Breast epithelium (tissue), 4 donors: Measurements from ENCODE around the gene TNNI2. TPM values are rescaled to one million over a fixed set of nuclear protein-coding genes. Genes with fewer than 3 reads are reported as not detected.

ENCODE experiments used
- DNase-seq, 2 donors: peaks; one replicate each; pipeline ENCODE4 v3.0.0-alpha.2; 2019; ENCODE audit warnings: low spot score in 2 of 2
- H3K27ac ChIP-seq, 2 donors: fragments of 200-600 bp; sonication (generic) in 1 of 2; one replicate each; pipeline ENCODE4 v1.5.1; 2016 to 2019; ENCODE audit warnings: mild to moderate bottlenecking in 1 of 2
- H3K27me3 ChIP-seq, 2 donors: fragments of 200-600 bp; sonication (generic) in 1 of 2; one replicate each; pipeline versions ENCODE4 v1.5.1 to v1.6.0; 2017 to 2019; ENCODE audit warnings: control low read depth in 1 of 2, mild to moderate bottlenecking in 1 of 2
- H3K36me3 ChIP-seq: fragments of 200-600 bp; one replicate; pipeline ENCODE4 v1.5.1; 2019
- H3K4me1 ChIP-seq, 2 donors: fragments of 200-600 bp; sonication (generic); one replicate each; pipeline ENCODE4 v1.5.1; 2016 to 2019; ENCODE audit warnings: control low read depth in 1 of 2
- H3K4me3 ChIP-seq, 3 donors: fragments of 200-600 bp; sonication (generic); 1 replicate in 2 of 3; 2 replicates in 1 of 3; pipeline ENCODE4 v1.5.1; 2016 to 2019; ENCODE audit warnings: mild to moderate bottlenecking in 3 of 3, moderate library complexity in 2 of 3
- H3K9me3 ChIP-seq, 2 donors: fragments of 200-600 bp; sonication (generic) in 1 of 2; one replicate each; pipeline ENCODE4 v1.5.1; 2016 to 2019; ENCODE audit warnings: control low read depth in 1 of 2
- POLR2A ChIP-seq: fragments of 450-650 bp; IDR thresholded peaks from one replicate; pipeline ENCODE4 v1.6.1; 2016; ENCODE audit warnings: antibody characterized with exemption, mild to moderate bottlenecking, moderate library complexity
- POLR2AphosphoS5 ChIP-seq, 3 donors: sonication (generic); formaldehyde crosslinking; IDR thresholded peaks; one replicate each; pipeline ENCODE4 v1.6.1; 2017; ENCODE audit warnings: antibody characterized with exemption in 3 of 3
- intact Hi-C: fragments of 100-400 bp; cut with DNase I; formaldehyde crosslinking; loops from one replicate; pipeline ENCODE4 v1.15.1; 2023; ENCODE audit warnings: low total_unique reads
- total RNA-seq, 3 donors: library from RNA; depleted of rRNA; stranded (reverse); fragments of >200 nt; gene quantifications; one replicate each; pipeline ENCODE4 v1.1.0, GENCODE V29; 2016
- TF ChIP-seq, protein P1 (sequence below), 3 donors: fragments of 450-650 bp; IDR thresholded peaks; one replicate each; pipeline ENCODE4 v1.5.1; 2016 to 2017; ENCODE audit warnings: antibody characterized with exemption in 3 of 3, mild to moderate bottlenecking in 3 of 3, moderate library complexity in 3 of 3

TNNI2 gene
- total RNA-seq, 3 donors from 2014 or later = 1.6 to 5.6 TPM; not detected in 1

DNA sequence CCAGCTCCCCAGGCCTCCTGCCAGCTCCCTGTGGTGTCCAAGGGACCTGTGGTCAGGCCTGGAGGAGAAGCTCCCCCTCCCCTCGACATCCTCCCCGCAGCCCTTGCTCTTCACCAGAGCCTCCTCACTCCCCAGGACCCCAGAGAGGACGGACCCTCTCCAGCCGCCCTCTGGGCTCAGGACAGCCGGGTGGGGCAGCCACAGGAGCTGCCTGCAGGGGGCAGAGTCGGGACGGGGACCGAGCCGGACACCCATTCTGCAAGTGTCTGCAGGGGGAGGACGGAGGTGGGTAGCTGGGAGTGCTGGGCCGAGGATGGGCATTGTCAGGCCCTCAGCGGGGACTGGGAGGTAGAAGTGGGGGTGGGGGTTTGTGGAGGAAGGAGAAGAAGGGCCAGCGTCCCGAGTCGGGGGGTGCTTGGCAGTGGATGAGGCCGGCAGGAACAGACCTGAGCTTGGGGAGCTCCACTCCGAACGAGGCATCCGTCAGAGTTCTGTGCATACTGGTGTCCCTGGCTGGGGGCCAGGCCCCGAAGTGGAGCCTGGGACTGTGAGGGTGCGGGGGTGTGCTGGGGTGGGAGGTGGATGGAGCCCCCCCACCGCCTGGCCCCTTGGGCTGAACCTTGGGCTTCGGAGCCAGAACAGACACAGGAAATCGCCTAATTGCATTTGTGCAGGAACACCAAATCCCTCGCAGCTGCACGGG, 37.7 kb downstream of the TNNI2 start:
- Histone ChIP-seq H3K36me3 (no peaks in the 10 kb centered on the region), H3K9me3 (no peaks in the 10 kb centered on the region), H3K27me3 (no peaks in the 10 kb centered on the region), H3K4me3 (peak overlapping the region in 2 of 3 donors; percentile 11 to 46), H3K27ac (peak overlapping the region; percentile 58 to 97), H3K4me1 (peaks cover 0 to 15% of the 10 kb centered on the region in 2 donors)
- no peak for DNase-seq
- intact Hi-C loops = no loop called here
- no peak for TF ChIP-seq POLR2AphosphoS5 (IDR thresholded peaks at IDR 0.05)
- TF ChIP-seq, protein P1, sequence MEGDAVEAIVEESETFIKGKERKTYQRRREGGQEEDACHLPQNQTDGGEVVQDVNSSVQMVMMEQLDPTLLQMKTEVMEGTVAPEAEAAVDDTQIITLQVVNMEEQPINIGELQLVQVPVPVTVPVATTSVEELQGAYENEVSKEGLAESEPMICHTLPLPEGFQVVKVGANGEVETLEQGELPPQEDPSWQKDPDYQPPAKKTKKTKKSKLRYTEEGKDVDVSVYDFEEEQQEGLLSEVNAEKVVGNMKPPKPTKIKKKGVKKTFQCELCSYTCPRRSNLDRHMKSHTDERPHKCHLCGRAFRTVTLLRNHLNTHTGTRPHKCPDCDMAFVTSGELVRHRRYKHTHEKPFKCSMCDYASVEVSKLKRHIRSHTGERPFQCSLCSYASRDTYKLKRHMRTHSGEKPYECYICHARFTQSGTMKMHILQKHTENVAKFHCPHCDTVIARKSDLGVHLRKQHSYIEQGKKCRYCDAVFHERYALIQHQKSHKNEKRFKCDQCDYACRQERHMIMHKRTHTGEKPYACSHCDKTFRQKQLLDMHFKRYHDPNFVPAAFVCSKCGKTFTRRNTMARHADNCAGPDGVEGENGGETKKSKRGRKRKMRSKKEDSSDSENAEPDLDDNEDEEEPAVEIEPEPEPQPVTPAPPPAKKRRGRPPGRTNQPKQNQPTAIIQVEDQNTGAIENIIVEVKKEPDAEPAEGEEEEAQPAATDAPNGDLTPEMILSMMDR (IDR thresholded peaks at IDR 0.05) = peak; percentile 27 to 55 (median 39)

DNA sequence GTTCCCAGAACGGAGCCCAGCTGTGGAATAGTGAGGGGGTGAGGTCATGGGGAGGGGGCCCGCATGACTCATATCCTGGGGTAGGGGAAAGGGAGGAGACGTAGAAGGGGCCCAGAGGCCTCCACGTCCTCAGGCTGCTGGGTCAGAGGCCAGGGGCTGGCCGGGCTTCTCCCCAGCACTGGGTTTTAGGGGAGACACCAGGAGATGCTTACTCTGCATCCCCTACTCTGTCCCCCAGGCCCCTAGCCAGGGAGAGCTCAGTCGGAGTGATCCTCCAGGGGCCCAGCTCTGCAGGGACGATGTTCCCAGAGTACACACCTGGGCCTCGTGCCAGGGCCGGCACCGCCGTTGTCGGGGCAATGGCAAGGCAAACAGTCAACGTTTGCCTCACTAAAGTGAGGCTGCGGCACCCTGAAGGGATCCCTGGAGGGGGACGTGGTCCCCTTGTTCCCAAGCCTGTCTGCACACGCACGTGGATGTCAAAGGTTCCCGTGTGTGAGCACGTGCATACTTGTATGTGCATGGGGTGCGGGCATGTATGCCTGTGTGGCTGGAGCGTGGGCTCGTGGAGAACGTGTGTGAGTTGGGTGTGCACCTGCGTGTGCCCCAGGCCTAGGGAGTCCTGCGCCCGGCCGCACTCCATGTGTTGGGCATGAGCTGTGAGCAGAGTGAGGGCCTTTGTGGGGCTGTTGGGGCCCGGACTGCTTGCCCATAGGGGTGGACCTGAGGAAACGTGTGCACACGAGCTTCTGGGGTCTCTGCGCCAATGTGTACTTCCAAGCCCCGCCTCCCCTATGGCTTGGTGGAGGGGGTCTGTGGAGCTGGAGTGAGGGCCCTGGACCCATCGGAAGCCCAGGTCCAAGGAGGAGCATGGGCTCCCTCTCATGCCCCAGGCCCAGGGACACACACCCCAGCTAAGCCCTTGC, 38.7 kb downstream of the TNNI2 start:
- intact Hi-C loops = no loop called here
- no peak for TF ChIP-seq POLR2AphosphoS5 (IDR thresholded peaks at IDR 0.05)

DNA sequence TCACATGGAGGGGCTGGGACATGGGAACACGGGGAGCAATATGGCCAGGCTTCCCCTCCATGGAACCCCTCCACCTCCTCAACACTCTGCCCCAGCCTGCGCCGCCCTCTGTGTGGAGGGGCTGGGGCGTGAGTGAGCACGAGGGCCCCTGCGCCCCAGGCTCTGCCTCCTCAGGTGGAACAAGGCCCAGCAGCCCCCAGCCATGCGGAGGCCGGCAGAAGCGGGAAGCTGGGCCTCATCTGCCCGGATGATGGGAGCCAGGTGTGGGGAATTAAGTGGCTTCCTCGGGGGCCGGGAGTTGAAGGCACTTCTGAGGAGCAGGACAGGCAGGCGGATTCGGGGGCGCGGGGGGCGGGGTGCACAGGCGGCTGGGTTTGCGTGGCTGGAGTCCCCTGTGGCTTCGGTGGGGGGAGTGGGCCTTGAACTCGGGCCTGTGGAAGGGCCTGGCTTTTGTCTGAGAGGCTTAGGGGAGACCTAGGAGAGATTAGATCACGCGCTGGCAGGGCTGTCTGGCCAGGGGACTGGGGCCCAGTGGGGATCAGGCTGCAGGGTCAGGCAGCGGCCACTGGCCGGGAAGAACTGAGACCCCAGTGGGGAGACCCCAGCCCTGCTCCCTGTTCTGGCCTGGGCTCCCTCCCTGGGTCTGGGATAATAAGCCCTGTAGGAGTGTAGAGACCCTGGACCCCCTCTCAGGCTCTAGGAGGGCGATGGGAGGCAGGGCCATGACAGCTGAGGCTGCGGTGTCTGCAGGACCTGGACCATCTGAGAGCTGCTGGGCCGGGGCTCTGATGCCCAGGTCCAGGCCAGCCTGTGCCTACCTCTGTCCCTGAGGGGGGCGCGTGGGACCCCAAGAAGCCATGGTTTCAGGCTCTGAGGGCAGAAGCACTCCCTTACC, 39.6 kb downstream of the TNNI2 start:
- Histone ChIP-seq H3K27ac (peak overlapping the region; percentile 62 to 97), H3K36me3 (no peaks in the 10 kb centered on the region), H3K9me3 (no peaks in the 10 kb centered on the region), H3K4me3 (no peak overlapping the region), H3K27me3 (no peaks in the 10 kb centered on the region), H3K4me1 (peaks cover 0 to 19% of the 10 kb centered on the region in 2 donors)
- DNase-seq = no peak
- intact Hi-C loops = no loop called here
- TF ChIP-seq POLR2AphosphoS5 (IDR thresholded peaks at IDR 0.05) (no peak), POLR2A (no peak)
- TF ChIP-seq, protein P1 (IDR thresholded peaks at IDR 0.05) = no peak

More for the DNA sequence above, 38.7 kb downstream of the TNNI2 start:
- DNase-seq = peak in 1 of 2 donors; percentile 82
- H3K4me3 ChIP-seq = no peak overlapping the region
- H3K4me1 ChIP-seq = peaks cover 0 to 19% of the 10 kb centered on the region in 2 donors
- H3K9me3 ChIP-seq = no peaks in the 10 kb centered on the region
- H3K27ac ChIP-seq = peak overlapping the region; percentile 62 to 97
- H3K36me3 ChIP-seq = no peaks in the 10 kb centered on the region
- H3K27me3 ChIP-seq = no peaks in the 10 kb centered on the region

DNA sequence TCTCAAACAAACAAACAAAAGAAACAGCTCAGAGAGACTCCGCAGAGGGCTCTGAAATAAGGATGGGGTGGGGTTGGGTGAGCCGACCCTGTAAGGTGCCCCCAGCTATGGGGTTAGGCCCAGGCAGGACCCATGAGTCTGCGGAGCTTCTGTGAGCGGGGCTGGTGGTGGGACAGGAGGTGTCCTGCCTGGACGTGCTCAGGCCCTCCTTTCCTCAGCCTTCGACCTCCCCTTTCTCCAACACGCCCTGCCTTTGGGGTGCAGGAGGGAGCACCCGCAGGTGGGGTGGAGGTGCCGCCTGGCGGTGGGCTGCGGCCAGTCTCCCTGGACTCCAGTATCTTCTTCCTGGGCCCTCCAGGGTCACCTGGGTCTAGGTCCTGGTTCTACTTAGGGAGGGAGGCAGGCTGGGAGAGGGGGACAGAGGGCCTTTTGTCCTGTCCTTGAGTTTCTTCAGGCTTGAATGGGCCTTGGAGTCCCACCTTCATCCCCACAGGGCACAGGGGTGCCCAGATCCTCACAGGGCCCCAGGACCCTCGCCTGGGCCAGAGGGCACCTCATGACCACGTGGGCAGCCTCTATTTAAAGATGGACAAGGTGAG, 40.7 kb downstream of the TNNI2 start:
- Histone ChIP-seq H3K4me3 (no peak overlapping the region), H3K4me1 (peaks cover 0 to 19% of the 10 kb centered on the region in 2 donors)

More for the DNA sequence above, 40.7 kb downstream of the TNNI2 start:
- Histone ChIP-seq H3K36me3 (no peaks in the 10 kb centered on the region), H3K9me3 (no peaks in the 10 kb centered on the region), H3K27me3 (no peaks in the 10 kb centered on the region), H3K27ac (peak overlapping the region; percentile 74 to 97)
- DNase-seq = no peak
- intact Hi-C loops = no loop called here
- TF ChIP-seq POLR2A = no peak
- TF ChIP-seq, protein P1 (IDR thresholded peaks at IDR 0.05) = no peak
- no peak for TF ChIP-seq POLR2AphosphoS5 (IDR thresholded peaks at IDR 0.05)
